ENCODE data around the gene MGP. TPM values are rescaled to one million over a fixed set of nuclear protein-coding genes. Genes with fewer than 3 reads are reported as not detected.

MGP gene
- total and polyA plus RNA-seq, 12 donors: 50.6 to 2,003 (median 1,117) TPM

DNA sequence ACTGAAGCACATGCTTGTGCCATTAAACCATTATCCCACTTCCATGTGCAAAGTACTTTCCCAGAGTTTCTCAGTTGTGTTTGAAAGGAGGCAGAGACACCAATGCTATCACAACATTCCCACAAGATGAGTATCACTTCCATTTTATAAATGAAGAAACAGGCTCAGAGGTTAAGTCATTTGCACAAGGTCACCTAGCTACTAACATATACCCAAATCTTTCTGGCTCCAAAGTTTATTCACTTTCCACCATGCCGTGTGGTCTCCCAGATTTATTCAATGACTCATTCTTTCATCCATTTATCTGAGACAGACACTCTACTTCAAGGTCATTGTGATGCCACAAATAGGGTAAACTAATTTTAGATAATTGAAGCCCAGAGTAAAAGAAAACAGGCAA is 51.7 kb downstream of the MGP start:
- Histone ChIP-seq H3K27ac (peak overlapping the region in 3 of 5 donors; percentile 5 to 72 (median 41)), H3K27me3 (no peaks in the 10 kb centered on the region), H3K4me1 (replicated peaks in 1 of 2) (peaks cover 7 to 28% of the 10 kb centered on the region in 2 donors), H3K4me3 (no peak overlapping the region), H3K9me3 (replicated peaks in 1 of 3) (no peaks in the 10 kb centered on the region), H3K36me3 (replicated peaks in 1 of 2) (no peaks in the 10 kb centered on the region)
- intact Hi-C loops (cut with DNase I): no loop called here
- TF ChIP-seq POLR2A (IDR thresholded peaks at IDR 0.05): no peak
- TF ChIP-seq, protein P1, sequence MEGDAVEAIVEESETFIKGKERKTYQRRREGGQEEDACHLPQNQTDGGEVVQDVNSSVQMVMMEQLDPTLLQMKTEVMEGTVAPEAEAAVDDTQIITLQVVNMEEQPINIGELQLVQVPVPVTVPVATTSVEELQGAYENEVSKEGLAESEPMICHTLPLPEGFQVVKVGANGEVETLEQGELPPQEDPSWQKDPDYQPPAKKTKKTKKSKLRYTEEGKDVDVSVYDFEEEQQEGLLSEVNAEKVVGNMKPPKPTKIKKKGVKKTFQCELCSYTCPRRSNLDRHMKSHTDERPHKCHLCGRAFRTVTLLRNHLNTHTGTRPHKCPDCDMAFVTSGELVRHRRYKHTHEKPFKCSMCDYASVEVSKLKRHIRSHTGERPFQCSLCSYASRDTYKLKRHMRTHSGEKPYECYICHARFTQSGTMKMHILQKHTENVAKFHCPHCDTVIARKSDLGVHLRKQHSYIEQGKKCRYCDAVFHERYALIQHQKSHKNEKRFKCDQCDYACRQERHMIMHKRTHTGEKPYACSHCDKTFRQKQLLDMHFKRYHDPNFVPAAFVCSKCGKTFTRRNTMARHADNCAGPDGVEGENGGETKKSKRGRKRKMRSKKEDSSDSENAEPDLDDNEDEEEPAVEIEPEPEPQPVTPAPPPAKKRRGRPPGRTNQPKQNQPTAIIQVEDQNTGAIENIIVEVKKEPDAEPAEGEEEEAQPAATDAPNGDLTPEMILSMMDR (IDR thresholded peaks at IDR 0.05): no peak
- WGBS, 4 donors: 16 to 21% (median 19%) methylated on average over 1 of the region's 1 CpG
- DNase-seq: peak in 1 of 7 donors; percentile 49

GRCh38 chr12:14833336-14833735 is 52.3 kb downstream of the MGP start:
- Histone ChIP-seq H3K36me3 (replicated peaks in 1 of 2) (no peaks in the 10 kb centered on the region), H3K4me1 (replicated peaks in 1 of 2) (peaks cover 7 to 28% of the 10 kb centered on the region in 2 donors), H3K27ac (peak overlapping the region in 3 of 5 donors; percentile 5 to 72 (median 41)), H3K27me3 (no peaks in the 10 kb centered on the region), H3K9me3 (replicated peaks in 1 of 3) (no peaks in the 10 kb centered on the region), H3K4me3 (no peak overlapping the region)
- TF ChIP-seq, protein P1 (IDR thresholded peaks at IDR 0.05): no peak
- no peak for TF ChIP-seq POLR2A (IDR thresholded peaks at IDR 0.05)
- DNase-seq: no peak
- 87 to 94% (median 90%) methylated on average over 3 of the region's 3 CpGs for WGBS, 4 donors
- intact Hi-C loops (cut with DNase I): no loop called here

Other genes starting within 250 kb of the MGP start
- not detected for gene GUCY2C, start 189.3 kb downstream of the MGP start, total RNA-seq
- not detected for gene GUCY2C, start 189.3 kb downstream of the MGP start, polyA plus RNA-seq
- 100 to 1,000 TPM in 1 of 9 donors, 10 to 100 TPM in 8; 11.5 to 103 (median 29.5) TPM for gene WBP11, start 82.4 kb downstream of the MGP start, total RNA-seq
- gene WBP11, start 82.4 kb downstream of the MGP start, polyA plus RNA-seq: 100 to 1,000 TPM in 1 of 3 donors, 10 to 100 TPM in 2; 16.6 to 112 (median 20.2) TPM
- gene C12orf60, start 82.2 kb downstream of the MGP start, total RNA-seq: 1 to 10 TPM; 2.6 to 9.3 (median 4.3) TPM
- 10 to 100 TPM in 1 of 3 donors, 1 to 10 TPM in 2; 3.1 to 12.5 (median 4.8) TPM for gene C12orf60, start 82.2 kb downstream of the MGP start, polyA plus RNA-seq
- under 1 TPM in 7 of 9 donors, not detected in 2; 0.11 to 0.41 (median 0.27) TPM for gene SMCO3, start 71.7 kb downstream of the MGP start, total RNA-seq
- under 1 TPM in 2 of 3 donors, not detected in 1; 0.20 to 0.24 TPM for gene SMCO3, start 71.7 kb downstream of the MGP start, polyA plus RNA-seq
- gene ART4, start 42.3 kb downstream of the MGP start, total RNA-seq: 10 to 100 TPM in 1 of 9 donors, 1 to 10 TPM in 6, under 1 TPM in 2; 0.22 to 15.2 (median 5.1) TPM
- gene ART4, start 42.3 kb downstream of the MGP start, polyA plus RNA-seq: 1 to 10 TPM in 1 of 3 donors, under 1 TPM in 2; 0.51 to 5.9 (median 0.88) TPM
- 1 to 10 TPM in 5 of 9 donors, under 1 TPM in 2, not detected in 2; 0.18 to 2.3 (median 1.1) TPM for gene ERP27, start 52.7 kb upstream of the MGP start, total RNA-seq
- gene ERP27, start 52.7 kb upstream of the MGP start, polyA plus RNA-seq: 1 to 10 TPM in 2 of 3 donors, under 1 TPM in 1; 0.34 to 3.0 (median 1.2) TPM
- 100 to 1,000 TPM in 5 of 9 donors, 10 to 100 TPM in 4; 28.3 to 196 (median 101) TPM for gene ARHGDIB, start 75.7 kb upstream of the MGP start, total RNA-seq
- gene ARHGDIB, start 75.7 kb upstream of the MGP start, polyA plus RNA-seq: 100 to 1,000 TPM; 157 to 190 (median 165) TPM
- gene PDE6H, start 87.2 kb upstream of the MGP start, total RNA-seq: 1 to 10 TPM in 2 of 9 donors, not detected in 7; 1.1 to 5.9 TPM
- 1 to 10 TPM in 1 of 3 donors, under 1 TPM in 1, not detected in 1; 0.48 to 1.9 TPM for gene PDE6H, start 87.2 kb upstream of the MGP start, polyA plus RNA-seq

Data from adrenal gland (tissue), 12 donors.